Skeletal muscle cell (primary cell): ENCODE measurements around the gene ABHD5.
A peak's percentile ranks its signal among the peaks of the same experiment; 100 is the strongest.

Source experiments
- DNase-seq: peaks from one replicate; pipeline ENCODE4 v3.0.0-alpha.2; 2010; ENCODE audit warnings: low read depth
- H3K4me3 ChIP-seq: 2 replicates; pipeline ENCODE4 v1.5.1; 2011; ENCODE audit warnings: low read depth, mild to moderate bottlenecking, control low read depth, low read length, moderate library complexity

The ABHD5 gene

DNA sequence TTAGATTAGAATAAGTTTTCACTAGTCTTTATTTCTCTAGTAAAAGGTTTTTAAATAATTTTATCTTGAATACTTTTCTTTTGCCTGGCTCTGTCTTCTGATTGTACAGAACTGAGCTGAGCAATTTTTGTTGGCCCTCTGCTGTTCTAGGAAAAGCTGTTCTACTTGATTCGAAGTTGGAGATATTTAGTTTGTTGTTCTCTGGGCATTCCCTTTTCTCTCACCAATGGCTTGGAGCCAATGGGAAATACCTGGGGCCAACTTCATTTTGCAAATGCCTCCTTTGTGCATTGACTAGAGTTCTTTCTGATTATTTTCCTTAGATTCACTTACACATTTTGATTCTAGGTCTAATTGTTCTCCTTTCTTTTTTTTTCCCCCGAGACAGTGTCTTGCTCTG, 16.5 kb downstream of the ABHD5 start:
- DNase-seq = no peak
- no peak overlapping the region for H3K4me3 ChIP-seq

DNA sequence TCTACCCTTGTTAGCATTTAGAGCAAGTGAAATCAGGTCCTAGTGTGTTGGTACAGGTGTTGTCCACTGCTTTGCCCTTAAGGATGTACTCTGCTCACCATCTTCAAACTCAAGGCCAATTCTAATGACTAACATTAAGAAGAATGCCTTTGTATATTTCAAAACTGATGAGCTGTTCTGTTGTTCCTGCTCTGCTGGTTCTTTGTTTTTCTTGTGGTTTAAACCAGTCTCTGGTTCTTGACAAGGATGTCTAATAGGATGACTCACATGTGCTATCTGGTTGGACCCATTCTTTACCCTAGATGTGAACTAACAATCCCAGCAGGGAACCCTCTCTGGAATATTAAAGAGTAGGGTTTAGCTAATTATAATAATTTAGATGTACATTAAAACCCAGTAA, 17.3 kb downstream of the ABHD5 start:
- DNase-seq = peak; percentile 79
- H3K4me3 ChIP-seq = no peak overlapping the region

DNA sequence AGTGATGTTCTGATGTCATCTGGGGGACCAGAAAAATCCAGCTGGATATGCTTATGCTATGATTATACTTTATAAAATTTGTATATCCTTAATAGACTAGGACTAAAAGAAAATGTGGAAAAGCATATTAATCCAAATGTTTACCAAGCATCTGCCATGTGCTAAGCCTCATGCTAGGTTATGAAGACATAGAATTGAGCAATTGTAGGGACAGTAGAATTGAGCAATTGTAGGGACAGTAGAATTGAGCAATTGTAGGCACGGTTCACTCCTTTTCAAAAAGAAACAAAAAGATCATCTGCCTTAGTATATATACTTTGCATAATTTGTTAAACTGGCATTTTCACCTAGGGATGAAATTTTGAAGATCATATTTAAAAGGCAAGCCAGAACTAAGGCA, 18.3 kb downstream of the ABHD5 start:
- H3K4me3 ChIP-seq = no peak overlapping the region
- peak; percentile 57 for DNase-seq

DNA sequence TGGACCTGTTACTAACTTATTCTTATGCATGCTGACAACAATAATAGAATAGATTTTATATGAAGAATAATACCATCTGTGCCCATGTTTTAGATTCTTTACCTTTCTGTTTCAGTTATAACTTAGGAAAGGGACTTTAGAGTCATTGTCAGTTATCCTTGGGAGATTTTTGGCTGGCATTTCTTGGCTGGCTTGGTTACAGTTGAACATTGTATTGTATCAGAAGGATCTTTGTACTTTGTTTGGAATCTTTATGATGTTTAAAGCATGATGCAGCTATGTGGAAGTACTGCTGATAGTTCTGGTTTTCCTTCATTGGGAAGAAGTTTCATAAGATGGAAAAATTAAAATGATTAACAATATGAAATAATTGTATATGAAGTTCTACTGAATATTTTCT, 19.9 kb downstream of the ABHD5 start:
- no peak overlapping the region for H3K4me3 ChIP-seq
- no peak for DNase-seq

DNA sequence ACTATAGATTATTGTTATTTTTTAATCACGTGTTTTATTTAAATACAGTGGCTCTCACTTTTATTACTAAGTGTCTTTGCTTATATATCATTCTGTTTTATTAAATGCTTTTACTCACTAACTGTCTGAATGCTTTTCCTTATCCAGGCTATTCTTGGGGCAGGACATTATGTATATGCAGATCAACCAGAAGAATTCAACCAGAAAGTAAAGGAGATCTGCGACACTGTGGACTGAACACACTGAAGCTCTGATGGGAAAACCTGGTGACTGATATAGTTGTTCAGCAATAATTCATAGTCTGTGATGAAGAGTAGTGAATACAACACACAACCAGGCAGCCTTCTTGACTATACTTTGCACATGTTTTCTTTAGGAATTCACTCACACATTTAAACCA, 27.6 kb downstream of the ABHD5 start:
- DNase-seq = no peak
- H3K4me3 ChIP-seq = no peak overlapping the region

DNA sequence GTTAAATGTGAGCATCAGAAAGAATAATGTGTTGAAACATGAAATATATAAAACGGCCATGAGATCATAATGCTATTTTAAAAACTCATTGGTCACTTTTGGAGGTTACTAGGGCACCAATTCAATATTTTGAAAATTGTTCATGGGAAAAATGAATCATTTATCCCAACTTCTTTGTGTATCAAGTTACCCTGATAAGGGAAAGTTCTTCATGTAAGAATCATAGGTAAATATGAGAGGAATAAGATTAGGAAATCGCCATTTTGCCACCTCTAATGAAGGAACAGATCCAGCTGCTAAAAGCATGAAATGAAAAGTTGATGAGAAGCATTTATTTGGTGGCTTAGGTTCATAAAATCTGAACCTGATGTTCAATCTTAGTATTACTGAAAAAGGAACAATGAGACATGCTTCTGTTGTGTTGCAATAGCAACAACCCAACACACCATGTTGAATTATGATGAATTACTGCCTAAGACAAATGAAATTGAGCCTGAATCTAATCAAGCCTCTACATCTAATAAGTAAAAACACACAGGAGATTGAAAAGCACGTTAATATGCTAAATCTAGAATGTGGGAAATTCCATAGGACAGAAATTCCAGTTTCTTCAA, 32.5 kb downstream of the ABHD5 start:
- no peak overlapping the region for H3K4me3 ChIP-seq
- no peak for DNase-seq

DNA sequence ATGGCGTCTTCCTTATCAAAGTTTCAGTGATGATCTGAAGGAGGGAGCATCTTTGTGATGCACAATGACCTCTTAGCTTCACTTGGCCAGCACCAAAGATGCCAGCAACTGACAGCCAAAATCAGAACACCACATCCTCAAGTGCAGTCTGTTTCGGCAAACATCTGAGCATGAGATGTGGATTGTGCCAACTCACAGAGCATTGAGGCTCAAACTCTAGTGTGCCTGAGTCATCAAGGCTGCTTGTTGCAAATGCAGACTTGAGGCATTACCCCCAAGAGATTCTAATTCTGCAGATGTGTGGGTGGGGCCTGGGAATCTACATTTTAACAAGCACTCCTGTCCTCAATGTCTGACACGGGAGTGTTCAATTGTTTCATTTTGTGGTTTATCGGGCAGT, 35.8 kb downstream of the ABHD5 start:
- DNase-seq = peak; percentile 31
- H3K4me3 ChIP-seq = no peak overlapping the region

DNA sequence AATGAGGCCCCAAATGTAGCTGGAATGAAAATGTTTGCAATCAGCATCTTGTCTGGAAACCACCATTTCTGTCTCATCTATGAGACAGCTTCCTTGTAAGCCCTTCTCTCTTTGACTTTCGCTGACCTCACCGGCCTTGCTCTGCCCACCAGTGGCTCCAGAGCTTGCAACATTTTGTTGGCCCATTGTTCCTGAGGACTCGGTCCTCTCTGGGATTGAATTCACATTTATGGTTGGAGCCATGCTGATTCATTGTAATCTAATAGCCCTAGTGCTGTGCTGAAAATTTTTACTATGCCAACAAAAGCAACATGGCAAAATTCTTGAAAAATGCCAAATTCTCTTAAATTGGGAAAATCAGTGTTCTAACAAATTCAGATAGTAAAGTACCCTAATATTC, 37.2 kb downstream of the ABHD5 start:
- no peak overlapping the region for H3K4me3 ChIP-seq
- DNase-seq = peak; percentile 67

DNA sequence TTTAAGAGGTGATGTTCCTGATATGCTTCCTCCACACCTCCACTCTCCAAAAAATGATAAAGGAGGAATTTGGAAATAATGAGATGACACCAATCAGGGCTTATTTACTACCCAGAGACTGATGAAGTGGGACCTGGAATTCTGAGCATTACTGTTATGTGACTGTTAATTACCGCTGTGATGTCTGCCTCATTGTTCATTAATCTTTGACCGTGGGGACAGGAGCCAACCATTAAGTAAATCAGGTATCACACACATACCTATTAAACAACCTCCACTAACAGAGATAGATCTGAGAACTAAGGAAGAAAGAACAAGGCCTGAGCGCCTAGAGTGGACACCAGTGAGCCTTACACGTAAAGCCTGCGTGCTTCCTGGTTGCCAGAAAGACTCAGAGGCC, 37.7 kb downstream of the ABHD5 start:
- no peak for DNase-seq
- H3K4me3 ChIP-seq = no peak overlapping the region

DNA sequence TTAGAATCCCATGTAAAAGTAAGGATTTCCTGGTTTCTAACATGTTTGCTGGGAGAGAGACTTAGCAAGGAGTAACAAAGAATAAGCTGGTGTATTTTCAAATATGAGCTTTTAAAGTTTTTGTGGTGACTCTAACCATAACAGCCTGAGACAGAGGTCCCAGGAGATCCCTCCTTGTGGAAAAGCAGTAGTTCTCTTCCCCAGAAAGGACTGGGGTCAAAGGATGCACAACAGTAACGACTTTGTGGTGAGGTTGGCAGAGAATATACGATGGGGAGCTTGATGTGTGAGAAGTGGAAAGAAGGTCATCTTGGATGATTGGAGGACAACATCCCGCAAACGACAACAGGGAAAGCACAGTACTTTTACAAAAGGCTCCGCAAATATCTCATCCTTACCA, 38.2 kb downstream of the ABHD5 start:
- H3K4me3 ChIP-seq = no peak overlapping the region
- DNase-seq = peak; percentile 48

DNA sequence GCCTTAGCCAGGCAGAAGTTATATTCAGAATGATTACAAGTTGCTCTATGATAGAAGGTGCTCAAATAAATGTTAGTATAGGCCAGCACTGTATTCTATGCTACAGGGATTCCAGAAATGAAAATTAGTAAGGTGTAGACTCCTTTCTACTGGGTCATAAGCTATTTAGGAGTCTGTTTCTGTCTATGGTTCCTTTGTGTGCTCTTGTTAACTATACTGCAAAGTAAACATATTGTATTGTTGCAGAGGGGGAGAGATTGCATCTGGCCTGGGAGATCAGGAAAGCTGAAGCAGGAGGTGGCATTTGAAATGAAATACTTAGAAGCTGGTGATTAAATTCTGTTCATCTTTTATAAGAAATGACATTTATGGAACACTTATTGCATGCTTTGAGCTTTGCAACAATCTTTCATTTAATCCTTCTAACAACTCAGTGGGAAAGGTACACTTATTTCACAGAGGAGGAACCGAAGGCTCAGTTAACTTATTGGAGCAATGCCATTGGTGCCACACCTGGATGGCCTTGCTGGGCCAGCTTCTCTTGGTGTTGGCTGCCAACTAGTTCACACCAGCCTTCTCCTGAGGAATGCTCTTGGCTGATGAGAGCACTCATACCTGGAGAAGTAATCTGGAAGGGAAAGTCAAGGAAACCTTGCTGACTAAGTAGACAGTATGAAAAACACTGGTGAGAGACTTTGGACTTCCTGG, 39.1 kb downstream of the ABHD5 start:
- no peak overlapping the region for H3K4me3 ChIP-seq
- no peak for DNase-seq

DNA sequence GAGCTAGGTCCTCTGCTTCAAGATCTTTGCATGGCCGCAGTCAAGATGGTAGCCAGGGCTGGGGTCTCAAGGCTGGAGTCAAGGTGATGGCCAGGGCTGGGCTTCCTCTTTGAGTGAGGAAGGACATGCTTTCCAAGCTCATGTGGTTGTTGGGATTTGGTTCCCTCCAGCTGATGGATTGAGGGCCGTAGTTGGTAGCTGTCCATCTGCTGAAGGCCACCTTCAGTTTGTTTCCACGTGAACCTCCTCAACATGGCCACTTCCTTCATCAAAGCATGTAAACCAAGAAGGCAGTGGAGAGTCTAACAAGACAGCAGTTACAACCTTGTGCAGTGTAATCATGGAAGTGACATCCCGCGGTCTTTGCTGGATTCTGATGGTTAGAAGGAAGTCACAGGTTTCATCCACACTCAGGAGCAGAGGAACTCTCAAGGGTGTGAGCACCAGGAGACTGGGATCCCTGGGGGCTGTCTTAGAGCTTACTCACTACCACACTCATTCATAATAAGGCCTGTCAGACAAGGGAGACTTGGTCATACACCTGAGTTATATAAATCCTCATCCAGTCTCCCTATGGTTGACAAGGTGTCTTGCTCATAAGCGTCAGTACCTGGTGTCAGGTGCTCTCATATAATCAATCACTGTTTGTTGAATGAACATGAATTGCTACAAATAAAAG, 42.1 kb downstream of the ABHD5 start:
- no peak for DNase-seq
- H3K4me3 ChIP-seq = no peak overlapping the region

DNA sequence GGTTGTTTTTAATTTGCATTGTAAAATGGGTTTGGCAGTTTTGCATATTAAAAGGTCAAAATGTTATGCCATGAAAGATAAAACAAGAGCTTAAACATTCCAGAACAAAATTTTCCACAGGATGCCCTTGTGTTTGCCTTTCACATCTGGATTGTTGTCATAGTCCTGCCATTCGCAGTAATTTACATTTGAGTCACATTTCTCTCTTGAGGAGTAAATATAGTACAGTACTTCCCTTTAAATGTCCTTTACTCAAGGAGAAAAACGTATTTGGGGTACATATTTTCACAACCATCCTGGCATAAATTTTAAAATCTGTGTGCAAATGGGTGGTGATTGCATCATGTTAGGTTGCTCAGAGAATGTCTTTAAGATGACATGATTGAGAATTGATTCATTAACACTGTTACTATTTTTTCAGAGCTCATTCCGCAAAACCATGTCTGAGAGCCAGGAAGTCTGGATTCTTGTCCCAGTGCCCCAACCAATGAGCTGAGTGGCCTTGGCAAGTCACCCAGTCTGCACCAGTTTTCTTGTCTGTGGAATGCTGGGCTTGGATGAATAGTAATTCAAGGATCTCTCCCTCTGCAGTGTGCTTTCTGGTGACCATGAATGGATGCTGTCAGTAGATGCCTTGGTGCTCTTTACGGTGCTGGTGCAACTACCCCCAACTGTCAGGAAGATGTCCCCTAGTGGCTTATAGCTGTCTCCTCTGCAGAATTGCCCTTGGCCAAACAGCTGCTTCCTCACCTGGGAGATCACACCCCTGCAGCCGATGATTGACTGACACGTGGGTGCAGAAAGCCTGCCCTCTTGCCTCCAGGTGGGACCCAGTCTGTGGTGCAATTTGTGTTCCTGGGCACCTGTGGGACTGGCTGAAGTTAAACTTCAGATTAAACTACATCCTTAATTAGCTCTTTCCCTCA, 43.0 kb downstream of the ABHD5 start:
- peak; percentile 27 for DNase-seq
- H3K4me3 ChIP-seq = no peak overlapping the region

DNA sequence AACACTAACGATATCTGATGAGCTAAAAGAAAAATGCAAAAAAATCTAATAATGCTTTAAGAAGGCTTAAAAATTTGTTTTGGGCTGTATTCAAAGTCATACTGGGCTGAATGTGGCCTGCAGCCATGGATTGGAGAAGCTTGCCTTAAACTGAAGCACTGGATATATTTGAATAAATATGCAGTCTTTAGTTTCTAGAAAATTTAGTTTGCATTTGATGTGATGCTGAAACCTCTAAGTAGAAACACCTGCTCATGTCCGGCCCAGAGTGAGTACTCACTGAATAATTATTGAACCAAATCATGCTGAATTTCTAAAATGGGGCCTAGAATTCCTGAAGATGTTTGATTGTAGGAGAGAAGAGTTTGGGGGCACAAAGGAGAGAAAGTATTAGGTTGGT, 43.9 kb downstream of the ABHD5 start:
- no peak overlapping the region for H3K4me3 ChIP-seq
- no peak for DNase-seq

DNA sequence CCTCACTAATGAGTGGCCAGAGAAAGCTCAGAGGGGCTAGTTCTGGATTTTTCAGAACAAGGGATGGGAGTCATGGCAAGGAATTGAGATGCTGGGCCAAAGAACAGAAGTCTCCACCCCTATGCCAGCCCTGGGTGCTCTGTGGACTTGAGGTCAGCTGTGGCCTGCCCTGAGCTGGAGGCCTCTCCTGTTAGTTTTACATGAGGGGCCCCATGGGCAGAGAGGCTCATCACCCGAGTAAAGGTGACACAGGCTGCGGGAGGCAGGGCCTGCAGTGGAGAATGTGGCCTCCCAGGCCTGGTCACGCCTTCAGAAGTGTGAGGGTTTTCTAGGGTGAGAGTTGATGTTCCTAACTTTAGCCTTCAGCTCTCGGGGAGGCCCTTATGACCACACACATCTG, 44.9 kb downstream of the ABHD5 start:
- H3K4me3 ChIP-seq = no peak overlapping the region

DNA sequence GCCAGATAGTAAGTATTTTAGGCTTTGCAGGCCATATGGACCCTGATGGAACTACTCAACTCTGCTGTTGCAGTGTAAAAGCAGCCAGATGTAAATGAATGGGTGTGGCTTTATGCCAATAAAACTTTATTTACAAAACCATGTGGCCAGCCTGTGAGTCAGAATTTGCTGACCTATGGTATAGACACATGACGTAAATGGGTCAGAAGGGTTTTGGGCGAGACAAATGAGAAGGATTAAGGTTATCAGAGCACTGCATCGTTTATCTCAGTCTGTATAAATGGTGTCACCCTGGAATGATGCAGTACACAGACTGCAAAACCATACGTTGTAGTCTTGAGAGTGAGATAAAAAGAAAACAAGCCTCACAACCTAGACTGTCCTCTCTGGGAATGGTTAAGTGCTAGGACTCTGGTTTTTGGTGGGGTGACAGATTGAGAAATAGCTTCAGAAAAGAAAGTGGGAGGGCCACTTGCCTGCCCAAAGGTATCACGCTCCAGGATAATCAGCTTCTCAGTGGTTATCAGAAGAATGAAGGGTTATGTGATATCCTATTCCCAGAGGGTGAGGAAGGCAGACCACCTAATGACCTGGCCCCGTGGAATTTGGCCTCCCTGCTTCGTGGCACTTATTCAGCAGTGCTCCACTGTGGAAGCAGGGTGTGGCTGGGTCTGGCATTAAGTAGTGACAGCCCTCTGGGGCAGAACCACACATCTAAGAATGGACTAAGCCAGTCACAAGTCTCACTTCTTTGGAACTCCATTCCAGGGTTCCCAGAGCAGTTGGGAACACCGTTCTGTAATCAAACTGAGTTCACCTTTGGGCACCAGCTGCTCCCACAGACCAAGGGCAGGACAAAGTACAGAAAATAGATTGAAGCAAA, 46.1 kb downstream of the ABHD5 start:
- H3K4me3 ChIP-seq = no peak overlapping the region
- DNase-seq = no peak

More for the DNA sequence above, 44.9 kb downstream of the ABHD5 start:
- DNase-seq = no peak

DNA sequence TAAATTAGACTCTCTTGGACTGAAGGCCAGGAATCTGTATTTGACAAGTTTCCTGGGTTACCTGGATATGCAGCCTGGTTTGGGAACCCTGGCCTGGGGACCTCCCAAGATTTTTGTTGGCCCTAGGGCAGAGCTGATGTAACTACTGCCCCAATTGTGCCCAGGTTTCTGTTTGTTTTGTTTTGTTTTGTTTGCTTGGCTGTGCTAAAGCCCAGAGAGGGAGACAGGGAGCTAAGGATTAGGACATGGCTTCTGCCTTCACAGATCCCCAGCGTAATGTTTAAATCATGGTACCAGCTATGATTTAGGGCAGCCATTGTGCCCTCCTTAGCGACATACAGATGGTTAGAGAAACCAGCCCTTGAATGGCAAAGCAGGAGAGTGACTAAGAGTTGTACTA, 47.6 kb downstream of the ABHD5 start:
- no peak overlapping the region for H3K4me3 ChIP-seq
- no peak for DNase-seq

DNA sequence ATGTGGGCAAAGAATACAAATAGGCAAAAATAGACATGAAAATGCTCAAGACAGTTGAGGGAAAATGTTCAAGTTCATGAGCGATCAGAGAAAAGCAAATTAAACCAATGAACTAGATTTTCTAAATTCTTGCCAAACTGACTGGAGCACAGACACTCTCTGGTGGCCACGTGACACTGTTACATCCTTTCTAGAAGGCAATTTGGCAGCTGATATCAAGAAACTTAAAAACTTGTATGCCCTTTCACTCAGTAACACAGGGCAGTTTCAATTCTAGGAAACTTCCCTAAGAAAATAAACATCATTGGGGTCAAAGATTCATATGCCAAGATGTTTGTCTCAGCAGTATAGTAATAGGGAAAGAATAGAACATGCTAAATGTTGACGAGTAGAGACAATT, 52.2 kb downstream of the ABHD5 start:
- no peak overlapping the region for H3K4me3 ChIP-seq
- DNase-seq = no peak

DNA sequence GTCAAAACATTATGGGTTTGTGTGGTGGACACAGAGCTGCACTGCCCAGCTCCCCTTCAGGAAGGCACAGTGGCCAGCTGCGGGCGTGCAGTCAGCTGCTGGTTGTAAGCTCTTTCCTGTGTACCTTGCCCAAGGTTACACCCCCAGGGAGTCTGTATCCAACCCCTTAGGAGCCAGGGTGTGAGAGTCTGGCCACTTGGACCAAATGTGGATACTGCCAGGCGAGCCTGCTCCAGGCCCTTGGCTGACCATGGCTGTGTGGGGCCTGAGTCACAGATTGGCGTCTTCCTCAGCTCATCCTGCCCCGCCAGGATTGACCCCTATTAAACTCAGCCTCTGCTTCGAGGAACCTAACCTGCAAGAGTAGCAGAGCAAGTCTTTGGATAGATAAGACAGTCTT, 56.9 kb downstream of the ABHD5 start:
- H3K4me3 ChIP-seq = no peak overlapping the region
- no peak for DNase-seq
